Ovary (tissue), 3 donors: ENCODE measurements around the gene ZNF133.

Experiments used
- POLR2A ChIP-seq: fragments of 450-650 bp; IDR thresholded peaks from one replicate; pipeline ENCODE4 v1.6.1; 2017; ENCODE audit warnings: antibody characterized with exemption, mild to moderate bottlenecking, moderate library complexity
- TF ChIP-seq, protein P1 (sequence below), 3 donors: fragments of 450-650 bp in 2 of 3; fragments of 200-600 bp in 1 of 3; IDR thresholded peaks; one replicate each; pipeline versions ENCODE4 v1.5.1 to v1.8.0; 2016 to 2022; ENCODE audit warnings: antibody characterized with exemption in 3 of 3, mild to moderate bottlenecking in 1 of 3
- donor health status: DM: no; HTN: no; CAD: no.

DNA sequence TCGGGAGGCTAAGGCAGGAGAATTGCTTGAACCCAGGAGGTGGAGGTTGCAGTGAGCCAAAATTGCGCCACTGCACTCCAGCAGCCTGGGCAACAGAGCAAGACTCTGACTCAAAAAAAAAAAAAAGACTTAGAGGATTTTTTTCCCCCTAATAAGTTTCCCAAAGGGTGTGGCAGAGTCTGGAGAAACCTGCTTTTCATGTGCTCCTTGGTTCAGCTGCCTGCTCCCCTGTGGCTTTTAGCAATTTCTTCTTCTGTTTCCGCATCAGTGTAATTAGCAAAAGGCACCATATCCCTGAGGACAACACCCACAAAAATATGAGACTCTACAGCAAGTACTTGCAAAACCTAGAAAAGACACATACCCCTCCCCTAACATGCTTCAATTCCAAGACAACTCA is 28.6 kb upstream of the ZNF133 start:
- no peak for TF ChIP-seq POLR2A
- TF ChIP-seq, protein P1, sequence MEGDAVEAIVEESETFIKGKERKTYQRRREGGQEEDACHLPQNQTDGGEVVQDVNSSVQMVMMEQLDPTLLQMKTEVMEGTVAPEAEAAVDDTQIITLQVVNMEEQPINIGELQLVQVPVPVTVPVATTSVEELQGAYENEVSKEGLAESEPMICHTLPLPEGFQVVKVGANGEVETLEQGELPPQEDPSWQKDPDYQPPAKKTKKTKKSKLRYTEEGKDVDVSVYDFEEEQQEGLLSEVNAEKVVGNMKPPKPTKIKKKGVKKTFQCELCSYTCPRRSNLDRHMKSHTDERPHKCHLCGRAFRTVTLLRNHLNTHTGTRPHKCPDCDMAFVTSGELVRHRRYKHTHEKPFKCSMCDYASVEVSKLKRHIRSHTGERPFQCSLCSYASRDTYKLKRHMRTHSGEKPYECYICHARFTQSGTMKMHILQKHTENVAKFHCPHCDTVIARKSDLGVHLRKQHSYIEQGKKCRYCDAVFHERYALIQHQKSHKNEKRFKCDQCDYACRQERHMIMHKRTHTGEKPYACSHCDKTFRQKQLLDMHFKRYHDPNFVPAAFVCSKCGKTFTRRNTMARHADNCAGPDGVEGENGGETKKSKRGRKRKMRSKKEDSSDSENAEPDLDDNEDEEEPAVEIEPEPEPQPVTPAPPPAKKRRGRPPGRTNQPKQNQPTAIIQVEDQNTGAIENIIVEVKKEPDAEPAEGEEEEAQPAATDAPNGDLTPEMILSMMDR (IDR thresholded peaks at IDR 0.05): no peak
